Fibroblast of gingiva (primary cell): ENCODE measurements around the gene RASSF4.

Experiments
- DNase-seq: peaks from one replicate; pipeline ENCODE4 v3.0.0-alpha.2; 2011; ENCODE audit warnings: low read depth

The RASSF4 gene

GRCh38 chr10:44947371-44948152 is 12.0 kb upstream of the RASSF4 start:
- DNase-seq = no peak

- no peak for DNase-seq
Observed at GRCh38 chr10:44948642-44949041, 11.0 kb upstream of the RASSF4 start.

GRCh38 chr10:44949127-44949802 is 10.3 kb upstream of the RASSF4 start:
- DNase-seq = no peak

GRCh38 chr10:44949915-44950314 is 9.7 kb upstream of the RASSF4 start:
- no peak for DNase-seq

GRCh38 chr10:44950326-44951225 is 9.0 kb upstream of the RASSF4 start:
- DNase-seq = no peak

- DNase-seq = no peak
Observed at GRCh38 chr10:44951576-44952226, 7.9 kb upstream of the RASSF4 start.

- no peak for DNase-seq
Observed at GRCh38 chr10:44952779-44953231, 6.8 kb upstream of the RASSF4 start.

- DNase-seq = no peak
Observed at GRCh38 chr10:44954042-44954441, 5.6 kb upstream of the RASSF4 start.

- no peak for DNase-seq
Observed at GRCh38 chr10:44954962-44955361, 4.6 kb upstream of the RASSF4 start.

- peak; percentile 64 for DNase-seq
Observed at GRCh38 chr10:44955413-44956070, 4.1 kb upstream of the RASSF4 start.

- no peak for DNase-seq
Observed at GRCh38 chr10:44956226-44956625, 3.4 kb upstream of the RASSF4 start.

GRCh38 chr10:44956717-44957706 is 2.6 kb upstream of the RASSF4 start:
- DNase-seq = no peak

- no peak for DNase-seq
Observed at GRCh38 chr10:44958196-44958897, 1.3 kb upstream of the RASSF4 start.

- DNase-seq = no peak
Observed at GRCh38 chr10:44958898-44959246, 730 bp upstream of the RASSF4 start.

- no peak for DNase-seq
Observed at GRCh38 chr10:44960088-44960460, 472 bp downstream of the RASSF4 start.

- no peak for DNase-seq
Observed at GRCh38 chr10:44960482-44961229, 1.1 kb downstream of the RASSF4 start.

- no peak for DNase-seq
Observed at GRCh38 chr10:44961230-44961571, 1.6 kb downstream of the RASSF4 start.

GRCh38 chr10:44961931-44962750 is 2.5 kb downstream of the RASSF4 start:
- no peak for DNase-seq
